ENCODE data around the gene CD58.

The CD58 gene

DNA sequence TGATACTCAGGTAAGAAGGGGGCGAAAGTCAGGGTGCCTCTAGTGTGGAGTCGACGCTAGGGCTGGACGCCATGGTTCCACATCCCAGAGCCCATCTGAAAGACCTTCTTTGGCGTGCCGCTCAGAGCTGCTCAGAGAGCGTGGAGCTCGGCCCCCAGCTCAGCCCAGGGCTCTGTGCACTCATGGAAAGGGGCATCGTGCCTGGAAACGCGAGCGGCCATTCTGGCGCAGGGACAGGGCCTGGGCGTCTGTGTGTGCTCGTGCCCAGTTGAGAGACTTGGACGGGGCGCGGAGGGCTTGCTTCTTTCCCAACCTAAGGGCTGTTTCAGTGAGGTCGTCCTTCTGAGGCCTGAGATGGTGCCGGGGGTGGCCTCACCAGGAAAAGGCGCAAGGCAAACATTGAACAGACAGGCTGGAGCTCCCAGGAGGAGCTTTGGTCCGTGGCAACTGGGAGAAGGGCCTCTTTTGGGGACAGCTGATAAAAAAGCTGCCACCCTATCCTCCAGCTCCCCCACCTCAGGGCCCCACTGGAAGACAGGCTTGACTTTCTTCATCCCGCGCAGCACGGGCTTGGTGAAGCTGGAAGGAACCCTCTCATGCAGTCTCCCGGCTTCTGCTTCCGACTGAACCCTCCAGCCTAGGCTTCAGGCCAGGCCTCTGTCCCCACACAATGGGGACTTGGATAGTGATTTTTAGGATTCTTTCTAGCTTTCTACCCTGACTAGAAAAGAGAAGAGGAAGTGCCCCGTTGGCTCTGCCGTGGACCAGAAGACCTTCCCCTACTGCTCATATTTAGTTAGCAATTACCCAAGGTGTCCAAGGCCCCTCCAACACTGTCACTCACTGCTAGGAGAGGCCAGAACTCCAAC is 77.1 kb downstream of the CD58 start:
- ATAC-seq: no peak
- no peak for TF ChIP-seq TOX (CRISPR knock-in tag; IDR thresholded peaks at IDR 0.05; ENCODE audit: borderline replicate concordance)
- TF ChIP-seq ZNF565 (CRISPR knock-in tag; conservative IDR thresholded peaks at IDR 0.05; ENCODE audit: low read depth): no peak
- no peak for TF ChIP-seq SNAI2 (CRISPR knock-in tag; IDR thresholded peaks at IDR 0.05)
- TF ChIP-seq RARB (CRISPR knock-in tag; IDR thresholded peaks at IDR 0.05): no peak
- no peak for TF ChIP-seq PPARA (CRISPR knock-in tag; IDR thresholded peaks at IDR 0.05; ENCODE audit: borderline replicate concordance)
- TF ChIP-seq ARNTL (CRISPR knock-in tag; IDR thresholded peaks at IDR 0.05; ENCODE audit: borderline replicate concordance, low read depth): no peak
- no peak for TF ChIP-seq ZFP30 (CRISPR knock-in tag; IDR thresholded peaks at IDR 0.05)
- no peak for TF ChIP-seq TCF4 (CRISPR knock-in tag; IDR thresholded peaks at IDR 0.05; ENCODE audit: borderline replicate concordance)
- TF ChIP-seq ESRRG (CRISPR knock-in tag; IDR thresholded peaks at IDR 0.05): no peak
- TF ChIP-seq, protein P1, sequence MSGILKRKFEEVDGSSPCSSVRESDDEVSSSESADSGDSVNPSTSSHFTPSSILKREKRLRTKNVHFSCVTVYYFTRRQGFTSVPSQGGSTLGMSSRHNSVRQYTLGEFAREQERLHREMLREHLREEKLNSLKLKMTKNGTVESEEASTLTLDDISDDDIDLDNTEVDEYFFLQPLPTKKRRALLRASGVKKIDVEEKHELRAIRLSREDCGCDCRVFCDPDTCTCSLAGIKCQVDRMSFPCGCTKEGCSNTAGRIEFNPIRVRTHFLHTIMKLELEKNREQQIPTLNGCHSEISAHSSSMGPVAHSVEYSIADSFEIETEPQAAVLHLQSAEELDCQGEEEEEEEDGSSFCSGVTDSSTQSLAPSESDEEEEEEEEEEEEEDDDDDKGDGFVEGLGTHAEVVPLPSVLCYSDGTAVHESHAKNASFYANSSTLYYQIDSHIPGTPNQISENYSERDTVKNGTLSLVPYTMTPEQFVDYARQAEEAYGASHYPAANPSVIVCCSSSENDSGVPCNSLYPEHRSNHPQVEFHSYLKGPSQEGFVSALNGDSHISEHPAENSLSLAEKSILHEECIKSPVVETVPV (CRISPR knock-in tag; IDR thresholded peaks at IDR 0.05): no peak
- no peak for TF ChIP-seq ZC3H10 (CRISPR knock-in tag; IDR thresholded peaks at IDR 0.05)
- TF ChIP-seq BACH2 (CRISPR knock-in tag; IDR thresholded peaks at IDR 0.05; ENCODE audit: borderline replicate concordance): no peak
- TF ChIP-seq, protein P2, sequence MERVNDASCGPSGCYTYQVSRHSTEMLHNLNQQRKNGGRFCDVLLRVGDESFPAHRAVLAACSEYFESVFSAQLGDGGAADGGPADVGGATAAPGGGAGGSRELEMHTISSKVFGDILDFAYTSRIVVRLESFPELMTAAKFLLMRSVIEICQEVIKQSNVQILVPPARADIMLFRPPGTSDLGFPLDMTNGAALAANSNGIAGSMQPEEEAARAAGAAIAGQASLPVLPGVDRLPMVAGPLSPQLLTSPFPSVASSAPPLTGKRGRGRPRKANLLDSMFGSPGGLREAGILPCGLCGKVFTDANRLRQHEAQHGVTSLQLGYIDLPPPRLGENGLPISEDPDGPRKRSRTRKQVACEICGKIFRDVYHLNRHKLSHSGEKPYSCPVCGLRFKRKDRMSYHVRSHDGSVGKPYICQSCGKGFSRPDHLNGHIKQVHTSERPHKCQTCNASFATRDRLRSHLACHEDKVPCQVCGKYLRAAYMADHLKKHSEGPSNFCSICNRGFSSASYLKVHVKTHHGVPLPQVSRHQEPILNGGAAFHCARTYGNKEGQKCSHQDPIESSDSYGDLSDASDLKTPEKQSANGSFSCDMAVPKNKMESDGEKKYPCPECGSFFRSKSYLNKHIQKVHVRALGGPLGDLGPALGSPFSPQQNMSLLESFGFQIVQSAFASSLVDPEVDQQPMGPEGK (CRISPR knock-in tag; IDR thresholded peaks at IDR 0.05; ENCODE audit: borderline replicate concordance): no peak
- TF ChIP-seq POU6F1 (CRISPR knock-in tag; IDR thresholded peaks at IDR 0.05; ENCODE audit: borderline replicate concordance, low read depth): no peak
- no peak for TF ChIP-seq ZNF70 (CRISPR knock-in tag; IDR thresholded peaks at IDR 0.05)
- TF ChIP-seq TSHZ2 (CRISPR knock-in tag; IDR thresholded peaks at IDR 0.05): no peak
- TF ChIP-seq GLIS3 (CRISPR knock-in tag; IDR thresholded peaks at IDR 0.05): no peak
- no peak for TF ChIP-seq CREB5 (CRISPR knock-in tag; IDR thresholded peaks at IDR 0.05; ENCODE audit: low read depth)
- TF ChIP-seq OSR1 (CRISPR knock-in tag; IDR thresholded peaks at IDR 0.05): no peak
- TF ChIP-seq ISL1 (CRISPR knock-in tag; IDR thresholded peaks at IDR 0.05): no peak

- TF ChIP-seq CREB5 (CRISPR knock-in tag; IDR thresholded peaks at IDR 0.05; ENCODE audit: low read depth) (no peak), ESRRG (CRISPR knock-in tag; IDR thresholded peaks at IDR 0.05) (no peak), ZC3H10 (CRISPR knock-in tag; IDR thresholded peaks at IDR 0.05) (no peak), BACH2 (CRISPR knock-in tag; IDR thresholded peaks at IDR 0.05; ENCODE audit: borderline replicate concordance) (no peak), ZNF70 (CRISPR knock-in tag; IDR thresholded peaks at IDR 0.05) (no peak), GLIS3 (CRISPR knock-in tag; IDR thresholded peaks at IDR 0.05) (no peak), TSHZ2 (CRISPR knock-in tag; IDR thresholded peaks at IDR 0.05) (no peak), ZFP30 (CRISPR knock-in tag; IDR thresholded peaks at IDR 0.05) (no peak), ZFP3 (CRISPR knock-in tag; IDR thresholded peaks at IDR 0.05) (no peak), ARNTL (CRISPR knock-in tag; IDR thresholded peaks at IDR 0.05; ENCODE audit: borderline replicate concordance, low read depth) (no peak)
- ATAC-seq: no peak
Measured at GRCh38 chr1:116493036-116493435, 77.8 kb downstream of the CD58 start.
